Measurements from ENCODE around the gene ADCY2.

ADCY2 gene

DNA sequence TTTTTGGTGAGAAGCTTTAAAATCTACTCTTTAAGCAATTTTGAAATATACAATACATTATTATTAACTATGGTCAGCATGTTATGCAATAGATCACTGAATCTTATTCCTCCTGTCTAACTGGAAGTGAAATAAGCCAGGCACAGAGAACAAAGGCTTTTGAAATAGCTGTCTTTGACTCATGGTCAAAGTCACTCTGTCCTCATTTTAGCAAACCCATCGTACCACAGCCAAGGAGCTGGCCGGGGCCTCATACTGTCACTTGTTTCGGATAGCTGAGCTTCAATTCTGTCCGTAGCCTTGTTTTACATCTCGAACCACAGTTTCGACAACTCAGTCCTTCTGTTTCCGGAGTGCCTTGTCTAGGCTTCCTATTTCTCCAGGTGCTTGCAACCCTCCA, 19.2 kb downstream of the ADCY2 start:
- TF ChIP-seq, protein P1, sequence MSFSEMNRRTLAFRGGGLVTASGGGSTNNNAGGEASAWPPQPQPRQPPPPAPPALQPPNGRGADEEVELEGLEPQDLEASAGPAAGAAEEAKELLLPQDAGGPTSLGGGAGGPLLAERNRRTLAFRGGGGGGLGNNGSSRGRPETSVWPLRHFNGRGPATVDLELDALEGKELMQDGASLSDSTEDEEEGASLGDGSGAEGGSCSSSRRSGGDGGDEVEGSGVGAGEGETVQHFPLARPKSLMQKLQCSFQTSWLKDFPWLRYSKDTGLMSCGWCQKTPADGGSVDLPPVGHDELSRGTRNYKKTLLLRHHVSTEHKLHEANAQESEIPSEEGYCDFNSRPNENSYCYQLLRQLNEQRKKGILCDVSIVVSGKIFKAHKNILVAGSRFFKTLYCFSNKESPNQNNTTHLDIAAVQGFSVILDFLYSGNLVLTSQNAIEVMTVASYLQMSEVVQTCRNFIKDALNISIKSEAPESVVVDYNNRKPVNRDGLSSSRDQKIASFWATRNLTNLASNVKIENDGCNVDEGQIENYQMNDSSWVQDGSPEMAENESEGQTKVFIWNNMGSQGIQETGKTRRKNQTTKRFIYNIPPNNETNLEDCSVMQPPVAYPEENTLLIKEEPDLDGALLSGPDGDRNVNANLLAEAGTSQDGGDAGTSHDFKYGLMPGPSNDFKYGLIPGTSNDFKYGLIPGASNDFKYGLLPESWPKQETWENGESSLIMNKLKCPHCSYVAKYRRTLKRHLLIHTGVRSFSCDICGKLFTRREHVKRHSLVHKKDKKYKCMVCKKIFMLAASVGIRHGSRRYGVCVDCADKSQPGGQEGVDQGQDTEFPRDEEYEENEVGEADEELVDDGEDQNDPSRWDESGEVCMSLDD (tag by site-specific recombination; IDR thresholded peaks at IDR 0.05), result no peak
- no peak for TF ChIP-seq EGR2 (tag by site-specific recombination; IDR thresholded peaks at IDR 0.05; ENCODE audit: low read depth)
- TF ChIP-seq ZNF76 (tag by site-specific recombination; IDR thresholded peaks at IDR 0.05; ENCODE audit: borderline replicate concordance, low read depth), result no peak
- no peak for TF ChIP-seq ZNF670 (tag by site-specific recombination; IDR thresholded peaks at IDR 0.05; ENCODE audit: low read depth)
- TF ChIP-seq, protein P2, sequence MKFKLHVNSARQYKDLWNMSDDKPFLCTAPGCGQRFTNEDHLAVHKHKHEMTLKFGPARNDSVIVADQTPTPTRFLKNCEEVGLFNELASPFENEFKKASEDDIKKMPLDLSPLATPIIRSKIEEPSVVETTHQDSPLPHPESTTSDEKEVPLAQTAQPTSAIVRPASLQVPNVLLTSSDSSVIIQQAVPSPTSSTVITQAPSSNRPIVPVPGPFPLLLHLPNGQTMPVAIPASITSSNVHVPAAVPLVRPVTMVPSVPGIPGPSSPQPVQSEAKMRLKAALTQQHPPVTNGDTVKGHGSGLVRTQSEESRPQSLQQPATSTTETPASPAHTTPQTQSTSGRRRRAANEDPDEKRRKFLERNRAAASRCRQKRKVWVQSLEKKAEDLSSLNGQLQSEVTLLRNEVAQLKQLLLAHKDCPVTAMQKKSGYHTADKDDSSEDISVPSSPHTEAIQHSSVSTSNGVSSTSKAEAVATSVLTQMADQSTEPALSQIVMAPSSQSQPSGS (tag by site-specific recombination; IDR thresholded peaks at IDR 0.05; ENCODE audit: low read depth), result no peak
- TF ChIP-seq ZNF157 (tag by site-specific recombination; IDR thresholded peaks at IDR 0.05), result no peak
- TF ChIP-seq FEZF1 (tag by site-specific recombination; IDR thresholded peaks at IDR 0.05), result no peak
- no peak for TF ChIP-seq ZNF768 (tag by site-specific recombination; IDR thresholded peaks at IDR 0.05)
- TF ChIP-seq ZBTB48 (tag by site-specific recombination; IDR thresholded peaks at IDR 0.05), result no peak
- no peak for TF ChIP-seq ZNF843 (tag by site-specific recombination; IDR thresholded peaks at IDR 0.05)
- TF ChIP-seq, protein P3, sequence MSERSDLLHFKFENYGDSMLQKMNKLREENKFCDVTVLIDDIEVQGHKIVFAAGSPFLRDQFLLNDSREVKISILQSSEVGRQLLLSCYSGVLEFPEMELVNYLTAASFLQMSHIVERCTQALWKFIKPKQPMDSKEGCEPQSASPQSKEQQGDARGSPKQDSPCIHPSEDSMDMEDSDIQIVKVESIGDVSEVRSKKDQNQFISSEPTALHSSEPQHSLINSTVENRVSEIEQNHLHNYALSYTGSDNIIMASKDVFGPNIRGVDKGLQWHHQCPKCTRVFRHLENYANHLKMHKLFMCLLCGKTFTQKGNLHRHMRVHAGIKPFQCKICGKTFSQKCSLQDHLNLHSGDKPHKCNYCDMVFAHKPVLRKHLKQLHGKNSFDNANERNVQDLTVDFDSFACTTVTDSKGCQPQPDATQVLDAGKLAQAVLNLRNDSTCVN (tag by site-specific recombination; optimal IDR thresholded peaks at IDR 0.05), result no peak
- TF ChIP-seq ZXDB (tag by site-specific recombination; IDR thresholded peaks at IDR 0.05), result no peak
- no peaks in the 10 kb centered on the region for H3K4me1 ChIP-seq (ENCODE audit: control insufficient read depth, insufficient read depth, low read length)
- H3K36me3 ChIP-seq (ENCODE audit: control insufficient read depth in 2 of 2, insufficient read depth in 1 of 2, low read length in 2 of 2), result no peaks in the 10 kb centered on the region
- no peak overlapping the region for H3K4me3 ChIP-seq (ENCODE audit: low read depth, low read length)
- H3K9me3 ChIP-seq (ENCODE audit: control insufficient read depth, insufficient read depth, low read depth, low read length), result no peaks in the 10 kb centered on the region
- POLR2A ChIA-PET, result no interaction called here
- CTCF ChIA-PET, result interaction anchor here (0.6 kb wide), 1 partner anchor 25 kb away, joined by 3 read pairs; no protein-coding TSS in a partner anchor
- no peak overlapping the region for H3K27ac ChIP-seq (ENCODE audit: extremely low read depth, low read depth, low read length)

DNA sequence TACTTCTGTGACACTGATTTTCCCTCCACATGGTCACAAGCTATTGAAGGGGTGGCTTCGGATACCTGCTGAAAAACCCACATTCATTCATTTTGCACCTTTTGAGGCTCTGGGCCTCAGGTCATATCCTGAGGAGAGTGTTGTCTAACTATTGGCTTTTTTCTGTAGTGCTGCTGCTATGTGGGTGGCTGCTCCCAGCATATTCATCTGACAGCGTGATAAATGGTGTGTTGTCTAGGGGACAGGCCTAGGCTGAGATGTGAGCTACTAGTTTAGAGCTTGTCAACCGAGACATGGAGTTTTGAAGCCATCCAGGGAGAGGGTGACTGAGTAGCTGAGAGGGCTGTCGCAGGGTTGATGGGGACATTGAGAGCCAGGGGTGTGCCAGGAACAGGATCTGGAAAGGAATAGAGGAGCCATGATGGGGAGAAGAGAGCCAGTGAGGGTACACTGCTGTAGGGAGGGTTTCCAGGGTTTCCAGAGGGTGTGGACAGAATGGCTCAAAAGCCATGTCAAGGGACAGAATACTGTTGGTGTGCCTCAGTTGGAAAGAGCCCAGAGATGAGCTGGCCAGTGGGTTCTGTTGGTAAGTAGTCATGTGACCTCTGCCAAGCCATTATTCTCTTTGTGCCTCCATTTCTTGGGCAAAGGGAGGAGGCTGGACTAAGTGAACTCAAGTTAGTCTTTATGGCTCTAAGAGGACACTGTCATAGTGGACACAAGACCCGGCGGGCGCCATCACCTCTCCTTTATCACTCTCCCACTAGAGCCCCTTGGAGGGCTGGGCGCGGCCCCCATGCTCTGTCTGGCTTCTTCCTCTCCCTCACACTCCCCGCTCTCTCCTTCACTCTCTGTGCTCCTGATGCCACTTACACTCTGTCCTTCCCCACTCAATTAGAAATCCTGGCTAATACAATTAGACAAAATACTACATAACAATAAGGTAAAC, 19.9 kb downstream of the ADCY2 start:
- TF ChIP-seq ZNF623 (tag by site-specific recombination; IDR thresholded peaks at IDR 0.05) (no peak), ZNF223 (tag by site-specific recombination; IDR thresholded peaks at IDR 0.05) (no peak), TRIM28 (IDR thresholded peaks at IDR 0.05; ENCODE audit: borderline replicate concordance, low read length) (no peak), ZNF514 (tag by site-specific recombination; IDR thresholded peaks at IDR 0.05) (no peak)
- no peaks in the 10 kb centered on the region for H3K36me3 ChIP-seq (ENCODE audit: control insufficient read depth in 2 of 2, insufficient read depth in 1 of 2, low read length in 2 of 2)

More for the DNA sequence above, 19.9 kb downstream of the ADCY2 start:
- H3K27ac ChIP-seq (ENCODE audit: extremely low read depth, low read depth, low read length), result no peak overlapping the region
- H3K4me3 ChIP-seq (ENCODE audit: low read depth, low read length), result no peak overlapping the region
- no peaks in the 10 kb centered on the region for H3K4me1 ChIP-seq (ENCODE audit: control insufficient read depth, insufficient read depth, low read length)
- CTCF ChIA-PET, result interaction anchor here (0.6 kb wide), 1 partner anchor 25 kb away, joined by 3 read pairs; no protein-coding TSS in a partner anchor
- POLR2A ChIA-PET, result no interaction called here
- H3K9me3 ChIP-seq (ENCODE audit: control insufficient read depth, insufficient read depth, low read depth, low read length), result no peaks in the 10 kb centered on the region

All from HEK293 (cell line).